HG02763 (cell line): ENCODE data around the gene HAUS1.

ENCODE experiments used
- ATAC-seq: cut with Tn5 transposase; IDR thresholded peaks from one replicate; pipeline ENCODE4 v1.9.1; 2021; ENCODE audit warnings: mild to moderate bottlenecking, moderate library complexity; ENCODE audit not compliant: unreplicated experiment

The HAUS1 gene, protein sequence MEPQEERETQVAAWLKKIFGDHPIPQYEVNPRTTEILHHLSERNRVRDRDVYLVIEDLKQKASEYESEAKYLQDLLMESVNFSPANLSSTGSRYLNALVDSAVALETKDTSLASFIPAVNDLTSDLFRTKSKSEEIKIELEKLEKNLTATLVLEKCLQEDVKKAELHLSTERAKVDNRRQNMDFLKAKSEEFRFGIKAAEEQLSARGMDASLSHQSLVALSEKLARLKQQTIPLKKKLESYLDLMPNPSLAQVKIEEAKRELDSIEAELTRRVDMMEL

GRCh38 chr18:46104128-46104911, at the start of gene HAUS1:
TSS of gene HAUS1 (plus strand) at chr18:46104385. CDS start at chr18:46104412, 27 bp downstream.
- ATAC-seq: peak; percentile 92

DNA sequence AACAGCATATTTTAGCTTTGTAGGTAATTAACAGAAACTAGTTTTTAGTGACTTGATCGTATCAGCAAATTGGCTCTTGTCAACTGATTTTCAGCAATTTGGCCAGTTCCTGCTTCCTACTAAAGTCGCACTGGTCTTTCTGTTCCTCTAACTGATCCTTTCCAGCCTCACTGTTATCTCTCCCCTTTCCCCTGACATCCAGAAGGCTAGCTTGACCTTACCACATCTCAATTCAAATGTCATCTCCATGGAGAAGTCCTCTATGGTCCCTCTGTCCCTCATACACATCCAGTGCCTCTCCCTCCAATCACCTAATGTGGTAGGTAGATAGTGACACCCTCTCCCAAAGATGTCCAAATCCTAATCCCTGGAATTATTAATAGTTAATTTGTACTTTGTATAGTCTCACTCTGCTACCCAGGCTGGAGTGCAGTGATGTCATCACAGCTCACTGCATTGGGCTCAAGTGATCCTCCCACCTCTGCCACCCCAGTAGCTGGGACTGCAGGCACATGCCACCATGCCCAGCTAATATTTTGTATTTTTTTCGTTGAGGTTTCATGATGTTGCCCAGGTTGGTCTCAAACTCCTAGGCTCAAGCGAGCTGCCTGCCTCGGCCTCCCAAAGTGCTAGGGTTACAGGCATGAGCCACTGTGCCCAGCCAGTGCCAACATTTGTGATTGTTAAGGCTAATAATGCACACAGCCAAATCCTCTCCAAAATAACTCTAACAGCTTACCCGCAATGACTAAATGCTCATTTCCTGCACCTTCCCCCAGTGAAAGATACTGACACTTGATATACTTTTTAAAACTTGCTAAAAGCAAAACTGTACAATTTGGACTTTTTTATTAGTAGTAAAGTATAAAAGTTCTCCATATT, 49.0 kb upstream of the HAUS1 start:
- no peak for ATAC-seq

DNA sequence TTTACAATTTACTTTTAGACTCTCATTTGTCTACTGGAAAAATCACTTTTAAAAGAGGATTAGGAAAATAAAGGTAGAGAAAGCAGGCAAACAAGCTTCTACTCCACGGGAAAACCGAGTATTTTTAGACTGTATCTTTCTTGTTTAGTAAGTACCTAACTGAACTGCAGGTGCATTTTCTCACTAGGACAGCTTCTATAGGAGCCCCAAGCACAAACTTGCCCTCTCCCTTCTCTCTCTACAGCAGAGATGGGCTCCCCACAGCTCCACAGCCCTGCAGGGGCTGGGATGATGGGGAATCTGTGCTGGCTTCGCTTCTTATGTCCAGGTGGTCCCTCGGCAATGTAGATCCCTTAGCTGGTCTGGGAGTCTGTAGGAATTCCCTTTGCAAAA, 48.4 kb upstream of the HAUS1 start:
- ATAC-seq: no peak

GRCh38 chr18:46060359-46060841, 43.8 kb upstream of the HAUS1 start:
- ATAC-seq: no peak

GRCh38 chr18:46061387-46061786, 42.8 kb upstream of the HAUS1 start:
- ATAC-seq: no peak

GRCh38 chr18:46061796-46062195, 42.4 kb upstream of the HAUS1 start:
- ATAC-seq: no peak

DNA sequence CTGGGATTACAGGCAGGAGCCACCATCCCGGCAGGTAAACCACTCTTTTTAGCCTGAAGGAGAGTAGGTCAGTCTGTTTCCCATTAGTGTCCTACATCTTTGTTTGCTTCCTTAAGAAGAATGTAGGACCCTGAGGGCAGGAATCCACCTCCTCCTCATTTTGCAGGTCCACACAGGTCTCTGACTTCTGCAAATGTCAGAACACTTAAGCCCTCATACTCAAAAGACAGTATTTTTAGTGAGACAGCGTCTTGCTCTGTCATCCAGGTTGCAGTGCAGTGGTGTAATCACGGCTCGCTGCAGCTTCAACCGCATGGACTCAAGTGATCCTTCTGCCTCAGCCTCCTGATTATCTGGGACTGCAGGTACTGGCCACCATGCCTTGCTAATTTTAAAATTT, 41.4 kb upstream of the HAUS1 start:
- no peak for ATAC-seq

DNA sequence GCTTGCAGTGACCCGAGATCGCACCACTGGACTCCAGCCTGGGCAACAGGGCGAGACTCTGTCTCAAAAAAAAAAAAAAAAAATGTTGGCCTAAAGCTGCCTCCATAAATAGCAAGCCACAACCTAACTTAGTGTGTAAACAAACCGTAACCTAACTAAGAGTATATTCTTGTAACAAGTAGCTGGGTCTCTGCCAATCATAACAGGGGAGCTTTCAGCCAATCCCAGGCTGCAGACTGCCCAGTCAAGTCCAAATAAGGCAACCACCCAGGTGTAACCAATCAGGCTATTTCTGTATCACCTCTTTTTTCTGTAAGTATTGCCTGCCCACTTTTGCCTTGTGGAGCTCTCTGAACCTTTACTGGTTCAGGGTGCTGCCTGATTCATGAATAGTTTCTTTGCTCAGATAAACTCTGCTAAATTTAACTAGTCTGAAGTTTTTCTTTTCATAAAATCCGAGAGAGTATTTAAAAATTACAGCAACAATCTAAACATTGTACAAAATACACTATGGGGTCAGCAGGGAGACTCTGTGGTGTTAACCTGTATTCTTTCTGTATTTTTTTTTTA, 36.7 kb upstream of the HAUS1 start:
- no peak for ATAC-seq

- no peak for ATAC-seq
Observed at GRCh38 chr18:46068763-46069162, 35.4 kb upstream of the HAUS1 start.

GRCh38 chr18:46069524-46069923, 34.7 kb upstream of the HAUS1 start:
- no peak for ATAC-seq

- no peak for ATAC-seq
Observed at GRCh38 chr18:46070232-46070631, 34.0 kb upstream of the HAUS1 start.

DNA sequence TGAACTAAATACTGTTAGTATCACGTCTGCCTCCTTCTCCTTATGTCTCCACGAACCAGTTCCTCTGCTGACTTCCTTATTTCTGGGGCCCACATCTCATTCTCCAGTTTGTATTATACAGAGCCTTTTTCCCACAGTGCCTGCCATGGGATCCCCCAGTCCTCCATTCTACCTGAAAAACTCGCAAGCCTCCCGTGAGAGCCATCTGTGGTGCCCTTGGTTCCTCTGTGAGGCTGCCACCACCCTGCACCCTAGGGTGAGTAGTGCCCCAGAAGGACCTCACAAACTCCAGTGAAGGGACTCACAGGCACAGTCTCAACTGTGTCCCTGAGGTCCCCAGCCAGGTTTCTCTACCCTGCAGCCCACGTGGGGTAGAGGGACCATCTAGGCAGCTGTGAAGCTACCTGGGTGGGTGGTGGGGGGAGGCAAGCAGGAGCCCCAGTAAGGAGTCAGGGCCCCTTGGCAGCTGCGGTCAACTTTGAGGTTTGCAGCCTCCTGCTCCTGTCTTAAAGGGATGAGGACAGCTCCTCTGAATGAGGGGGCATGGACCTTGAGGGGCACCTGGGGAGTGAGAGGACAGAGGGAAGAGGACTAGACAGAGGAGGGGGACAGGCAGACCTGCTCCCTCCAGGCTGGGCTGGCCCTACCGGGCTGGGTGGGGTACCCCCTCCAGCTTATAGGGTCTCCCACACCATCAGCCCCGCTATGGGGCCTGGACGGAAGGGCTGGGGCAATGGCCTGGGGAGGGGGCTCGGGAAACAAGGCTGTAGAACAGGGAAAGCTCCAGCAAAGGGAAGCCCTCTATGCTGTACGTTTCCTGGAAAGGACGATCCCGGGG, 33.2 kb upstream of the HAUS1 start:
- ATAC-seq: no peak

DNA sequence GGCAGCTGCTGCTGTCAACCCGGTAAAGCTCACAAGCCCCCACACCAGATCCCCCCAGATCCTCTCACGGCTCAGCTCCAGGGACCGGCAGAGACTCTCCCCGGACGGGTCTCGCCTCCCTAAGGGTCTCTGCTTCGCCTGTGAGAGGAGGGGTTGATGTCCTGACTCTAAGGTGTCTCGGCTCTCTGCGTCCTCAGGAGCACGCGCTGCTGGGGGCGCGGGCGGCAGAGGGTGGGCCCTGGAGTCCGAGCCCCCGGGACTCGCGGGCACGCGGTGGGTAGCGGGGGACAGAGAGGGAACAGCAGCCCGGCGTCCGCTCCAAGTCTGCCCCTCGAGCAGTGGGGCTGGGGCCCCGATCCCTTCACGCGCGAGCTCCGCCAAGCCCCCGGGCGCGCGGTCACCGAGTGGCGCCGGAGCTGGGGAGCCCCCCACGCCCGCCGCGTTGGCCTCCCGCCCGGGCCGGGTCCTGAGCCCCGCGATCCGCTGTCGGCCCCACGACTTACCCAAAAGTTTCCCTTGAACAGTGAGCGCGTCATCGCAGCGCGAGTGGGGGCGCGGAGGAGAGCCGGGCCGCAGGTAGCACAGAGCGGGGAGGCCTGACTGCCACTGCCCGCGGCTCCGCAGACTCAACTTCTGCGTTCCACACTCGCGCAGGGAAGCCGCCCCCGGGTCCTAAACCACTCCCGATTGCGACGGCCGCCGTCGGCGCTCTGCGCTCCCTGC, 32.4 kb upstream of the HAUS1 start, which contains the start of gene PSTPIP2:
PSTPIP2 (minus strand) TSS at position 608 of the 723 bp plus-strand sequence; CDS start at position 536, 72 bp downstream.
- ATAC-seq: peak; percentile 68

- no peak for ATAC-seq
Observed at GRCh38 chr18:46072376-46072867, 31.8 kb upstream of the HAUS1 start.

- ATAC-seq: no peak
Observed at GRCh38 chr18:46072959-46073358, 31.2 kb upstream of the HAUS1 start.

GRCh38 chr18:46073474-46074331, 30.5 kb upstream of the HAUS1 start:
- no peak for ATAC-seq

- ATAC-seq: no peak
Observed at GRCh38 chr18:46079336-46079735, 24.8 kb upstream of the HAUS1 start.

GRCh38 chr18:46080156-46080555, 24.0 kb upstream of the HAUS1 start:
- ATAC-seq: no peak
